ENCODE data around the gene FOXP4.
A peak's percentile ranks its signal among the peaks of the same experiment; 100 is the strongest.

The FOXP4 gene

DNA sequence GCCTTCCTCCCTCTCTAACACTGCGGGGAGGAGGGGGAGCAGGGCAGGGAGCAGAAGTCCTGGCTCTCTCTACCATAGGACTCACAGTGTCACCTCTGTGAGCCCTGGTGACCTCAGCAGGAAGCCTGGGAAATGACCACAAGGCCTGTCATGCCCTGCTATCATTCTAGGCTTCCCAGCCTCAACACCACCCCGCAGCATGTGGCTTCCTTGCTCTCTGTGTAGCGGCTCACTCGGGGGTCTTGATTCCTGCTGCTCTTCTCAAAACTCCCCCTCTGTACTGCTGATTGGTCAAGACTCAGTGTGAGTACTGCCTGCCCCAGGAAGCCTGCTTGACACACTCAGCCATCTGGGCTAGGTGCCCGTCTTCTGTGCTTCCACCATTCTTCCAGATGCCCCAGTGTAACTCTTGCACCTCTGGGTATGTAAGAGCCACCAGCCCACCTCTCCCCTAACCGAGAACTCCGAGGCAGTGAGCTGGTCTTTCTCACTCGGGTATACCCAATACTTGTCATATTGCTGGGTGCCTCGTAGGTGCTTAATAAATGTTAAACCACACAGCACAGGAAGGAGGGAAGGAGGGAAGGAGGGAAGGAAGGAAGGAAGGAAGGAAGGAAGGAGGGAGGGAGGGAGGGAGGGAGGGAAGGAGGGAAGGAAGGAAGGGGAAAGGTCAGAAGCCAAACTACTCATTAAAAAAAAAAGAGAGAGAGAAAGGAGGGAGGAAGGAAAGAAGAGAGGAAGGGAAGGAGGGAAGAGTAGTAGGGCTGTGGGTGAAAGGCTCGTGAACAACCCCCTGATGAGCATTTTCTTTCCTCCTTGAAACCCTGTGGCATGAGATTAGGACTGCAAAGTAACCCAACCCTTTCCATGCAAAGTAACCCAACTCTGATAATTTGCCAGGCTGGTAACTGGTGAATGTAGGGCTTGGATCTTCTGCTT lies 97.0 kb downstream of the FOXP4 start:
- no peak for DNase-seq (ENCODE audit: low read depth, low spot score)

- DNase-seq (ENCODE audit: low read depth, low spot score), result no peak
Measured at GRCh38 chr6:41643899-41644269, 97.7 kb downstream of the FOXP4 start.

- no peak for DNase-seq (ENCODE audit: low read depth, low spot score)
Measured at GRCh38 chr6:41644297-41644879, 98.2 kb downstream of the FOXP4 start.

DNA sequence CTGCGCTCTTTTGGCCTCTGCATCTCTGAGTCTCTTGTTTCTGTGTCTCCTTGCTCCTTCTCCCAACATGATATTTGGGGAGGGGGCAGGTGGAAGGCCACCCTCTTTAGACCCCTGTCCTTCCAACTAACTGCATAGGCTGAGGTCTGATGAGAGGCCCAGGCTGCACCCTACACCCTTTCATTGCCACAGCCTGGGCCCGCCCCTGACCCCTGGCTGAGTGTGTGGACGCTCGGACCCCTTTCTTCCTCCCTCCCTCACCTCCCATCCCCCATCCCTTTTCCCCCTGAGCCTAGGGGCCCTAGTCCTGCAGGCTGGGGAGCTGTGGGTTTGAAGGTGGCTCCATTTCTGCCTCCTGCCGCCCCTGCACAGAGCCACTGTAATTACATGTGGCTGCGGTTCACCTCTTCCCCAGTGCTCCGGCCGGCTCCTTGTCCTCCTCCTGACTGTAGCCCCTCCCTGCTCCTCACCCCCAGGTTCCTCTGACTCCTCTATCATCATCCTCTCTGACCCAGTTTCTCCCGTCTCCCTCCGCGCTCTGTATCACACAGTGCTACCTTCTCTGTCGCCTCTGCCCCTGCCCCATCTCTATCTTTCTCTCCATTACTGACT lies 98.9 kb downstream of the FOXP4 start:
- DNase-seq (ENCODE audit: low read depth, low spot score), result no peak

DNA sequence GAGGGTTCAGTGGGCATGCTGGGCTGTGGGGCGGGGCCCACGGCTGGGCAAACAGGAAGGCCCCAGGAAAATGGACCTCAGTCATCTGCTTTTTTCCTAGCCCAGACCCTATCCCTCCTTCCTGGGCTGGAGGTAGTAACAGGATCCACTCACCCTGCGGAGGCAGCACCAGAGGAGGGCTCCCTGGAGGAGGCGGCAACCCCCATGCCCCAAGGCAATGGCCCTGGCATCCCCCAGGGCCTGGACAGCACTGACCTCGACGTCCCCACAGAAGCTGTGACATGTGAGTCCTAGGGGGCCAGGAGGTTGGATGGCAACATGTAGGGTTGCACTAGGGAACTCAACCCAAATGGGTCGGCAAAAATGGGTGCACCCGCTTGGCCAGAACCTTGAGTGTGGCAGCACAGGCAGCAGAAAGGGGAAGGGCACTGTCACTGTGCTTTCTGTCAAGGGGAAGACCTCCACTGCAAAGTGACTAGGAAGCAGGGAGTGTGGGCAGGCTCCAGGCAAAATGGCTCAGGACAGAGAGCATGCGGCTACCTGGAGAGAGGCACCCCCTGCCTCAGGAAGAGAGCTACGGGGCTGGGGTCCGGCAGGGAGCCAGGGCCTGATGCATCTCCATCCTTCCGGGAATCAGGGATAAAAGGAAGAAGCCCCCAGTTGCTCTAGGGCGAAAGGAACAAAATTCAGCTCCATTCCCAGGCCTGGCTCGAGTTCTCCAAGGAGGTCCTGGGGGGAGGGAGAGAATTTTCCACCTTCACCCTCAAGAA lies 100.0 kb downstream of the FOXP4 start:
- no peak for DNase-seq (ENCODE audit: low read depth, low spot score)

- peak; percentile 33 for DNase-seq (ENCODE audit: low read depth, low spot score)
Measured at GRCh38 chr6:41647061-41647511, 100.9 kb downstream of the FOXP4 start.

GRCh38 chr6:41648070-41648585 lies 101.9 kb downstream of the FOXP4 start:
- DNase-seq (ENCODE audit: low read depth, low spot score), result no peak

GRCh38 chr6:41648921-41649320 lies 102.7 kb downstream of the FOXP4 start:
- no peak for DNase-seq (ENCODE audit: low read depth, low spot score)

DNA sequence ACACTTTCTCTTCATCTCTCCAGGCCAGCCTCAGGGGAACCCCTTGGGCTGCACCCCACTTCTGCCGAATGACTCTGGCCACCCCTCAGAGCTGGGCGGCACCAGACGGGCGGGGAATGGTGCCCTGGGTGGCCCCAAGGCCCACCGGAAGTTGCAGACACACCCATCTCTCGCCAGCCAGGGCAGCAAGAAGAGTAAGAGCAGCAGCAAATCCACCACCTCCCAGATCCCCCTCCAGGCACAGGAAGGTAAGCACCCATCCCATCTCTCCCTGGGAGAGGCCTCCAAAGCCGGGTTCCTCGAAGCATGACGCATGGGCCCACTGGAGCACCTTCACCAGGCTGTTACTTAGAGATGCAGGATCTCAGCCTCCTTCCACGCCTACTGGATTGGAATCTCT lies 103.4 kb downstream of the FOXP4 start:
- DNase-seq (ENCODE audit: low read depth, low spot score), result no peak

GRCh38 chr6:41650120-41650519 lies 103.9 kb downstream of the FOXP4 start:
- no peak for DNase-seq (ENCODE audit: low read depth, low spot score)

- no peak for DNase-seq (ENCODE audit: low read depth, low spot score)
Measured at GRCh38 chr6:41651246-41651961, 105.2 kb downstream of the FOXP4 start.

All from astrocyte of the hippocampus (primary cell).